KMS-11 (cell line): Measurements from ENCODE around the gene RNF112.

Source experiments
- H2AFZ ChIP-seq: fragments of 200-600 bp; sonication (generic); 2 replicates; pipeline ENCODE4 v1.6.1; 2016; ENCODE audit warnings: antibody characterized with exemption, mixed run types, low read depth
- H3K27ac ChIP-seq: fragments of 200-600 bp; sonication (generic); 2 replicates; pipeline ENCODE4 v1.6.1; 2016; ENCODE audit warnings: mild to moderate bottlenecking, mixed run types
- H3K27me3 ChIP-seq: fragments of 200-600 bp; sonication (generic); 2 replicates; pipeline ENCODE4 v1.6.1; 2017; ENCODE audit warnings: mild to moderate bottlenecking, low read depth, mixed run types, moderate library complexity; ENCODE audit not compliant: insufficient read depth
- H3K36me3 ChIP-seq: fragments of 200-600 bp; sonication (generic); 2 replicates; pipeline ENCODE4 v1.6.1; 2017; ENCODE audit warnings: mild to moderate bottlenecking, mixed run types; ENCODE audit not compliant: insufficient read depth
- H3K4me1 ChIP-seq: fragments of 200-600 bp; sonication (generic); 2 replicates; pipeline ENCODE4 v1.6.1; 2016; ENCODE audit warnings: mild to moderate bottlenecking, low read depth, mixed run types; ENCODE audit not compliant: poor library complexity, severe bottlenecking
- H3K4me2 ChIP-seq: fragments of 200-600 bp; sonication (generic); 2 replicates; pipeline ENCODE4 v1.7.0; 2016; ENCODE audit warnings: mild to moderate bottlenecking, mixed run types
- H3K4me3 ChIP-seq: fragments of 200-600 bp; sonication (generic); IDR thresholded peaks from 2 replicates; pipeline ENCODE4 v1.6.1; 2017; ENCODE audit warnings: low read depth, low read length, mixed read lengths; ENCODE audit not compliant: insufficient read depth
- H3K79me2 ChIP-seq: fragments of 200-600 bp; sonication (generic); 2 replicates; pipeline ENCODE4 v1.6.1; 2016; ENCODE audit warnings: low read depth, mixed run types; ENCODE audit not compliant: insufficient read depth
- H3K9ac ChIP-seq: fragments of 200-600 bp; sonication (generic); 2 replicates; pipeline ENCODE4 v1.6.1; 2016; ENCODE audit warnings: mild to moderate bottlenecking, mixed run types
- H4K20me1 ChIP-seq: fragments of 200-600 bp; sonication (generic); 2 replicates; pipeline ENCODE4 v1.6.1; 2016; ENCODE audit warnings: mild to moderate bottlenecking, mixed run types; ENCODE audit not compliant: insufficient read depth
- TF ChIP-seq, protein P1 (sequence below): fragments of 200-600 bp; sonication (generic); conservative IDR thresholded peaks from 2 replicates; pipeline ENCODE4 v1.6.1; 2017; ENCODE audit warnings: low read depth, mild to moderate bottlenecking, antibody characterized with exemption, low read length, moderate library complexity, mixed read lengths

Gene RNF112

GRCh38 chr17:19369846-19370492 is 41.1 kb upstream of the RNF112 start:
- H3K4me2 ChIP-seq, result no peak overlapping the region
- H4K20me1 ChIP-seq, result no peaks in the 10 kb centered on the region
- no peaks in the 10 kb centered on the region for H3K27me3 ChIP-seq
- H2AFZ ChIP-seq, result no peak overlapping the region
- H3K36me3 ChIP-seq, result no peaks in the 10 kb centered on the region
- H3K9ac ChIP-seq, result no peak overlapping the region
- TF ChIP-seq, protein P1, sequence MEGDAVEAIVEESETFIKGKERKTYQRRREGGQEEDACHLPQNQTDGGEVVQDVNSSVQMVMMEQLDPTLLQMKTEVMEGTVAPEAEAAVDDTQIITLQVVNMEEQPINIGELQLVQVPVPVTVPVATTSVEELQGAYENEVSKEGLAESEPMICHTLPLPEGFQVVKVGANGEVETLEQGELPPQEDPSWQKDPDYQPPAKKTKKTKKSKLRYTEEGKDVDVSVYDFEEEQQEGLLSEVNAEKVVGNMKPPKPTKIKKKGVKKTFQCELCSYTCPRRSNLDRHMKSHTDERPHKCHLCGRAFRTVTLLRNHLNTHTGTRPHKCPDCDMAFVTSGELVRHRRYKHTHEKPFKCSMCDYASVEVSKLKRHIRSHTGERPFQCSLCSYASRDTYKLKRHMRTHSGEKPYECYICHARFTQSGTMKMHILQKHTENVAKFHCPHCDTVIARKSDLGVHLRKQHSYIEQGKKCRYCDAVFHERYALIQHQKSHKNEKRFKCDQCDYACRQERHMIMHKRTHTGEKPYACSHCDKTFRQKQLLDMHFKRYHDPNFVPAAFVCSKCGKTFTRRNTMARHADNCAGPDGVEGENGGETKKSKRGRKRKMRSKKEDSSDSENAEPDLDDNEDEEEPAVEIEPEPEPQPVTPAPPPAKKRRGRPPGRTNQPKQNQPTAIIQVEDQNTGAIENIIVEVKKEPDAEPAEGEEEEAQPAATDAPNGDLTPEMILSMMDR, result no peak
- H3K79me2 ChIP-seq, result no peaks in the 10 kb centered on the region
- no peaks in the 10 kb centered on the region for H3K4me1 ChIP-seq
- H3K4me3 ChIP-seq, result no peak overlapping the region
- H3K27ac ChIP-seq, result no peak overlapping the region

- TF ChIP-seq, protein P1, result no peak
- H2AFZ ChIP-seq, result no peak overlapping the region
- no peak overlapping the region for H3K4me2 ChIP-seq
- no peak overlapping the region for H3K4me3 ChIP-seq
- no peaks in the 10 kb centered on the region for H3K4me1 ChIP-seq
- H3K79me2 ChIP-seq, result no peaks in the 10 kb centered on the region
- no peaks in the 10 kb centered on the region for H4K20me1 ChIP-seq
- H3K36me3 ChIP-seq, result no peaks in the 10 kb centered on the region
- H3K27me3 ChIP-seq, result no peaks in the 10 kb centered on the region
- H3K27ac ChIP-seq, result no peak overlapping the region
- no peak overlapping the region for H3K9ac ChIP-seq
Observed at GRCh38 chr17:19370493-19370960, 40.5 kb upstream of the RNF112 start.

DNA sequence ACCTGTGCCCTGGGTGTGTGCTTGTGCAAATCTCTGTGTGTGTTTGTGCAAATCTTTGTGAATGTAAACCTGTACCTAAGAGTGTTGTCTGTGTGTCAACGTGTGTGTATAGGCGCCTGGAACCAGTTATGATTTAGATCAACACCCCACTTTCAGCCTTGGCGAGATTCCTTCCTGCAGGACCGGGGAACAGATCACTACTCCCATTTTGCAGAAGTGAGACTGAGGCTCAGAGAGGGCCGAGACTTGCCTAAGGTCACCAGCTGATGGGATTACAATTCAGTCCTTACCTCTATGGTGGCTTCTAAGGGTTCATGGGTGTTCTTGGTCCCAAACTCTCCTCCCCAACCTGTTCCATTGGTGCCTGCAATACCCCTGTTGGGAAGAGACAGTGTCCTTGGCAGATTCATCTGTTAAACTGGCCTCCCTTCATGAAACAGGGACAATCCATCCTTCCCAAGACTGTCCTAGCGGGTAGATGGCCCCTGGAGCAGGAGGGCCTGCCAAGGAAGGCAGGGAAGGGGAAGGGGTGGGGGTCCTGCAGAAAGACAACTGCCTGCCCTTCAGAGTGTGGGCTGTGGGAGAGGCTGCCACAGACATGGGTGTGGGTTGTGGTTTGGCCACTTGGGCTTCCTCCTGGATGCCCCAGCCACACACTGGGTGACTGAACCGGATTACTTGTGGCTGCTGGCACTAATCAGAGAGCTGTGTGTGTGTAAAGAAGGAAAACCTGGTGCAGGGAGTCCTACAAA is 39.6 kb upstream of the RNF112 start:
- Histone ChIP-seq H3K4me2 (no peak overlapping the region), H3K79me2 (no peaks in the 10 kb centered on the region), H3K4me1 (peaks cover 2% of the 10 kb centered on the region), H3K27me3 (no peaks in the 10 kb centered on the region), H3K4me3 (no peak overlapping the region), H3K9ac (no peak overlapping the region), H3K27ac (no peak overlapping the region), H2AFZ (no peak overlapping the region), H4K20me1 (no peaks in the 10 kb centered on the region), H3K36me3 (no peaks in the 10 kb centered on the region)
- TF ChIP-seq, protein P1, result no peak

- TF ChIP-seq, protein P1, result no peak
- Histone ChIP-seq H4K20me1 (no peaks in the 10 kb centered on the region), H3K79me2 (no peaks in the 10 kb centered on the region), H3K27ac (no peak overlapping the region), H3K4me3 (no peak overlapping the region), H3K9ac (no peak overlapping the region), H3K36me3 (no peaks in the 10 kb centered on the region), H3K4me1 (peaks cover 6% of the 10 kb centered on the region), H2AFZ (no peak overlapping the region), H3K4me2 (no peak overlapping the region), H3K27me3 (no peaks in the 10 kb centered on the region)
Observed at GRCh38 chr17:19372011-19372370, 39.0 kb upstream of the RNF112 start.
